HG03378 (cell line): ENCODE results near the gene MANBA.

Experiments
- ATAC-seq: cut with Tn5 transposase; IDR thresholded peaks from one replicate; pipeline ENCODE4 v1.9.1; 2021; ENCODE audit warnings: mild to moderate bottlenecking, moderate library complexity; ENCODE audit not compliant: unreplicated experiment

Gene MANBA

GRCh38 chr4:102760645-102761295 is at the start of gene MANBA:
Gene MANBA, minus strand, starts transcription at chr4:102760968. Its CDS starts 74 bp downstream, at chr4:102760894.
- peak; percentile 83 for ATAC-seq

- no peak for ATAC-seq
Observed at GRCh38 chr4:102809691-102810090, 48.9 kb upstream of the MANBA start.

- ATAC-seq, result peak; percentile 69
Observed at GRCh38 chr4:102809190-102809589, 48.4 kb upstream of the MANBA start.

DNA sequence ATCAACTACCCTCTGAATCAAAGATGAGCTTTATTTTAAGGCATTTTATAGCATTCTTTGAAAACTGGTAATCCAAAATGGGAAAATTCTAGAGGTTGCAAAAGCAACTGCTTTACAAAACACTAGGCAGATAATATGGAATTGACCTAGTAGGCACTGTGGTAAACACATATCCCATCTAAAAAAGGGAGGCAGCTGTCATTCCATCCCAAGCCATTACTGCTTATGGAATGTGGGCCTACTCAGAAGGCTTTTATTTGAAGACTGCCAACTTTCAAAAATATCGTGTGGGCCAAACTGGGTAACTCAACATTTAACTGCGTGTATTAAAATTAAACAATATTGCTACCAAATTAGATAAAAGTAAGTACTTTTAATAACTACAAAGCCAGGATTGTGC is 47.2 kb upstream of the MANBA start:
- ATAC-seq, result no peak

GRCh38 chr4:102807345-102807744 is 46.6 kb upstream of the MANBA start:
- peak; percentile 55 for ATAC-seq

GRCh38 chr4:102799816-102800215 is 39.0 kb upstream of the MANBA start:
- ATAC-seq, result no peak

- ATAC-seq, result no peak
Observed at GRCh38 chr4:102794999-102795398, 34.2 kb upstream of the MANBA start.

DNA sequence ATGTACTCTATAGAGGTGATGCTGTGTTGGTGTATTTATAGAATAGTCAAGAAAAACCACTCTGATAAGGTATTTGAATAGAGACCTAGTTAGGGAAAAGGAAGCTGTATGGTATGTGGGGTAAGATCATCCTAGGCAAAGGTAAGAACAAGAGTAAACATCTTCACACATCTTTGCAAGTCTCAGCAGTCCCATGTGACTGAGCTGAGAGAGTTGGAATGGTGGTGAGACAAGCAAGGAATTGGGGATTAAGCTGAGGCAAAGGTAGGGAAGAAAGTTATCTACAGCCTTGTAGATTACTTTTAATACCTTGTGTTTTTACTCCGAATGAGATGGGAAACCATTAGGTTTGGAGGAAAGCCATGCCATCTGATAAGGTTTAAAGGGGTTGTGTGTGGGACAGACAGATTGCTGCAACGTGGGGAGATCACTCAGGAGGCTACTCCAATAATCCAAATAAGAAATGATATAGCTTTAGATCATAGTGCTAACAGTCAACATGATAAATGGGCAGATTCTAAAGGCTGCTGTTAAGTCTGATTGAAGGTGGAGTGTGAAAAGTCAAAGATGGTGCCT is 31.7 kb upstream of the MANBA start:
- ATAC-seq, result no peak

DNA sequence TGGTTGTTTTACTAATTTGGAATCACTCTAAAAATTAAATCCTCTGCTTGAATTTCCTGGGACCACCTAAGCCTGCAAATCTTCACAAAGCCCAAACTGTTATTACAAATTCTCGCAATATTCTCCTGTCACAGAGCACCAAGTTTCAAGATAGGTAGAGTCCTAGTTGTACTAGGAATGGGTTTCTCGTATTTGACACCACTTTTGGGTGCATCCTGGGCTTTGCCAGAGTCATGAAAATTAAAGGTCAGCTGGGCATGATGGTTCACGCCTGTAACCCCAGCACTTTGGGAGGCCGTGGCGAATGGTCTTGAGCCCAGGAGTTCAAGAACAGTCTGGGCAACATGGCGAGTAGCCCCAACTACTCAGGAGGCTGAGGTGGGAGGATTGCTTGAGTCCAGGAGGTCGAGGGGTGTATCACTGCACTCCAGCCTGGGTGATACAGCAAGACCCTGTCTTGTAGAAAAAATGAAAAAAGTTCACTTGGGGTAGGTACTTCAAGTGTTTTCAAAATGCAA is 30.6 kb upstream of the MANBA start:
- ATAC-seq, result no peak

DNA sequence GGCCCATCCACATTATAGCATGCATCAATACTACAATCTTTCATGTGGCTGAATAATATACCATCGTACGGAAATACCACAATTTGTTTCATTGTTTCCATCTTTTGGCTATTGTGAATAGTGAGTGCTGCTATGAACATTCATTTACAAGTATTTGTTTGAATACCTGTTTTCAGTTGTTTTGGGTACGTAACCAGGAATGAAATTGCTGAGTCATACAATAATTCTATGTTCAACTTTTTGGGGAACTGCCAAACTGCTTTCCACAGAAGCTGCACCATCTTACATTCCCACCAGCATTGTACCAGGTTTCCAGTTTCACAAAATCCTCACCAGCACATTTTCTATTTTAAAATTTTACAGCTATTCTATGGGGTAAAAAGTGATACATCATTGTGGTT is 28.5 kb upstream of the MANBA start:
- no peak for ATAC-seq

- no peak for ATAC-seq
Observed at GRCh38 chr4:102787944-102788343, 27.2 kb upstream of the MANBA start.

- ATAC-seq, result no peak
Observed at GRCh38 chr4:102787096-102787881, 26.5 kb upstream of the MANBA start.

GRCh38 chr4:102786279-102786678 is 25.5 kb upstream of the MANBA start:
- ATAC-seq, result no peak

- ATAC-seq, result no peak
Observed at GRCh38 chr4:102783006-102783405, 22.2 kb upstream of the MANBA start.

DNA sequence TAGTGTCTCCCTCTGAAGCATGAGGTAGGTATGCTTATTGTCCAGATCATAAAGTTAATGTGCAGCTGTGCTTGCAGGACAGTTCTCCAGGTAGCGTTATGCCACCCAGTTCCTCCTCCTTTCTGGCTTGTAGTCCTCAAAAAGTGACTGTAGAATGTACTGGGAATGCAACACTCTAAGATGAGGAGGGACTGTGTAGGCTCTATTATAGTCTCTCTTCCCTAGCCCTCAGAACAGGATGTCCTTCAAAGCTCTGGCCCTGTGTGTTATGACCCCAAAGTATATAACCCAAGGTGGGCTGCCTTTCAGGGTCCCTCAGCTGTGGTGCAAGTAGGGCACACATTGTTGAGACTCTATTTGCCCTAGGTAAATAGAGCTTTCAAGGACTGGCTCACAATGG is 20.8 kb upstream of the MANBA start:
- no peak for ATAC-seq

GRCh38 chr4:102780476-102781144 is 19.8 kb upstream of the MANBA start:
- no peak for ATAC-seq

DNA sequence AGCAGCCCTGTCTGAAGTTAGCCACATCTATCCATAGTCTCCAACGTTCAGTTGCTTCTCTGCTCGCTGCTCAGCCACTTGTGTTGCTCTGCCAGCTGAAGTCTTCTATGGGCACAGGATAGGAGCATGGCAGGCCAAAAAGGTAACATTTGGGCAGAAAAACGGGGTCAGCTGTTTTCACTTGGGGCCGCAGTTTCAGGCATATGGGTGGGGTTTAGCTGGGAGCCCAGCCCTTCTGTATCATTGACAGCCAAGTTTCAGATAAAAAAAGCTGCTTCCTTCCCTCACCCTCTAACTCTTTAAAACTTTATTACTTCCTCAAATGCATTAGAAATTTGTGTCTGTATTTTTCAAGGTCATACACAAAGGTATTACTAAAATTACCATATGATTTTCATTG is 18.4 kb upstream of the MANBA start:
- ATAC-seq, result no peak

- no peak for ATAC-seq
Observed at GRCh38 chr4:102778720-102779119, 18.0 kb upstream of the MANBA start.

- no peak for ATAC-seq
Observed at GRCh38 chr4:102775805-102776204, 15.0 kb upstream of the MANBA start.

DNA sequence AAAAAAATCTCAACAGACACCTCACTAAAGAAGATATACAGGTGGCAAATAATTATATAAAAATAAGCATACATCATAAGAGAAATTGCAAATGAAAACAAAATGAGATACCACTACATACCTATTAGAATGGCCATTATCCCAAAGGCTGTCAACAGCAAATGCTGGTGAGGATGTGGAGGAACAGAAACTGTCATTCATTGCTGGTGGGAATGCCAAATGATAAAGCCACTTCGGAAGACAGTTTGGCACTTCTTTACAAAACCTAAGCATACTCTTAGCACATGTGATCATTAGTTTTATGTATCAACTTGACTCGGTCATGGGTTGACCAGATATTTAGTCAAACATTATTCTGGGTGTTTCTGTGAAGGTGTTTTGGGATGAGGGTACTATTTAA is 13.5 kb upstream of the MANBA start:
- no peak for ATAC-seq

GRCh38 chr4:102772738-102773340 is 12.1 kb upstream of the MANBA start:
- no peak for ATAC-seq
